ENCODE data around the gene CNTN5. TPM values are rescaled to one million over a fixed set of nuclear protein-coding genes. Genes with fewer than 3 reads are reported as not detected.

The CNTN5 gene
- total RNA-seq, 1 experiment from 2014 or later = not detected

DNA sequence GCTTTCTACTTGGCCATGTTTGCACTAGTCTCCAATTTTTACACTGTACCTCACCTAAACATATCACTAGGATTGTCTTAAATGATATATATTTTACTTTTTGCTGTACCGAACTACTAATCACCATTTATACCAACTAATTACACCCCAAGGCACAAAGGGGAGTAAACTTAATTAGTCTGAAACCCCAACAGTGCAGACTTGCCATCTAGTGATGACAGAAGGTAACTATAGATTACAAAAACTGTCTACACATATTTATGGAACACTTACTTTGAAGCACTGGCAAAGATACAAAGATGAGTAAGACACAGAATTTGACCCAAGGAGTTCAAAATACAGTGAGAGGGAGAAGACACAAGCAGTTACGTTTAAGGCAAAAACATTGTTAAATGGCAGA lies 139.7 kb downstream of the CNTN5 start:
- no peak overlapping the region for H2AK5ac ChIP-seq (ENCODE audit: insufficient read length, low read length)

More for the DNA sequence above, 139.7 kb downstream of the CNTN5 start:
- Histone ChIP-seq H3K56ac (ENCODE audit: insufficient read length, low read depth, low read length) (no peak overlapping the region), H4K8ac (replicated peaks; ENCODE audit: insufficient read length, low read depth, low read length) (no peak overlapping the region), H3K9me3 (ENCODE audit: control insufficient read depth, low read depth, low read length) (no peaks in the 10 kb centered on the region), H3K79me1 (ENCODE audit: insufficient read depth, low read depth, low read length, poor library complexity, severe bottlenecking) (no peaks in the 10 kb centered on the region), H3K9ac (ENCODE audit: extremely low read depth, insufficient read length, low read length) (no peak overlapping the region), H4K20me1 (ENCODE audit: control insufficient read depth, insufficient read depth, insufficient read length) (no peaks in the 10 kb centered on the region), H2BK15ac (ENCODE audit: low read depth, low read length) (no peak overlapping the region), H3K23ac (ENCODE audit: insufficient read length, low read depth, low read length) (no peak overlapping the region), H3K4ac (ENCODE audit: low read depth, low read length) (no peak overlapping the region), H2BK5ac (ENCODE audit: insufficient read length, low read length) (no peak overlapping the region), H3K23me2 (ENCODE audit: insufficient read length, low read depth, low read length, poor library complexity, severe bottlenecking) (no peaks in the 10 kb centered on the region), H3K4me2 (ENCODE audit: insufficient read depth, insufficient read length, low read length) (no peak overlapping the region), H2BK12ac (ENCODE audit: insufficient read length, low read depth, low read length) (no peak overlapping the region), H3T11ph (ENCODE audit: low read length) (no peak overlapping the region), H3K14ac (ENCODE audit: insufficient read depth, low read length) (no peak overlapping the region), H4K5ac (ENCODE audit: insufficient read length, low read depth, low read length) (no peak overlapping the region), H2BK120ac (ENCODE audit: low read depth, low read length, poor library complexity, severe bottlenecking) (no peak overlapping the region), H3K27me3 (ENCODE audit: insufficient read depth, low read length) (no peaks in the 10 kb centered on the region), H2BK20ac (ENCODE audit: low read depth, low read length, poor library complexity, severe bottlenecking) (no peak overlapping the region), H4K91ac (ENCODE audit: insufficient read length, low read depth, low read length) (no peak overlapping the region), H3K4me1 (ENCODE audit: insufficient read depth, low read length) (no peaks in the 10 kb centered on the region), H3K79me2 (ENCODE audit: insufficient read depth, low read length) (no peaks in the 10 kb centered on the region), H3K27ac (ENCODE audit: insufficient read length, low read depth, low read length) (no peak overlapping the region), H3K18ac (ENCODE audit: insufficient read length, low read depth, low read length) (no peak overlapping the region), H2AFZ (ENCODE audit: low read length) (no peak overlapping the region)
- no peaks in the 10 kb centered on the region for H3K36me3 Mint-ChIP-seq (ENCODE audit: insufficient read depth in 1 of 3, low read depth in 3 of 3)
- TF ChIP-seq, protein P1, sequence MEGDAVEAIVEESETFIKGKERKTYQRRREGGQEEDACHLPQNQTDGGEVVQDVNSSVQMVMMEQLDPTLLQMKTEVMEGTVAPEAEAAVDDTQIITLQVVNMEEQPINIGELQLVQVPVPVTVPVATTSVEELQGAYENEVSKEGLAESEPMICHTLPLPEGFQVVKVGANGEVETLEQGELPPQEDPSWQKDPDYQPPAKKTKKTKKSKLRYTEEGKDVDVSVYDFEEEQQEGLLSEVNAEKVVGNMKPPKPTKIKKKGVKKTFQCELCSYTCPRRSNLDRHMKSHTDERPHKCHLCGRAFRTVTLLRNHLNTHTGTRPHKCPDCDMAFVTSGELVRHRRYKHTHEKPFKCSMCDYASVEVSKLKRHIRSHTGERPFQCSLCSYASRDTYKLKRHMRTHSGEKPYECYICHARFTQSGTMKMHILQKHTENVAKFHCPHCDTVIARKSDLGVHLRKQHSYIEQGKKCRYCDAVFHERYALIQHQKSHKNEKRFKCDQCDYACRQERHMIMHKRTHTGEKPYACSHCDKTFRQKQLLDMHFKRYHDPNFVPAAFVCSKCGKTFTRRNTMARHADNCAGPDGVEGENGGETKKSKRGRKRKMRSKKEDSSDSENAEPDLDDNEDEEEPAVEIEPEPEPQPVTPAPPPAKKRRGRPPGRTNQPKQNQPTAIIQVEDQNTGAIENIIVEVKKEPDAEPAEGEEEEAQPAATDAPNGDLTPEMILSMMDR (conservative IDR thresholded peaks at IDR 0.05) = no peak
- H3K9me3 Mint-ChIP-seq = no peaks in the 10 kb centered on the region
- H3K4me3 Mint-ChIP-seq = no peak overlapping the region
- DNase-seq = no peak
- H3K27ac Mint-ChIP-seq = no peak overlapping the region
- peaks cover 4 to 5% of the 10 kb centered on the region in 2 experiments; a peak in 3 of 4 replicates for H3K4me1 Mint-ChIP-seq
- no peaks in the 10 kb centered on the region for H3K27me3 Mint-ChIP-seq (ENCODE audit: low read depth)
- no CpG with 5 or more reads among the region's 2 CpGs for WGBS (ENCODE audit: extremely low coverage, insufficient read length, low lambda C conversion rate)
